Lung microvascular endothelial cell (primary cell): Measurements from ENCODE around the gene IZUMO4. TPM values are rescaled to one million over a fixed set of nuclear protein-coding genes. Genes with fewer than 3 reads are reported as not detected.
"Not testable (repeated sequence)": the region's sequence is repeated elsewhere in the genome, so short reads cannot be mapped to it uniquely, and the experiment has no call there.

Experiments
- DNase-seq, 2 donors: peaks; one replicate each; pipeline versions ENCODE4 v3.0.0 to v3.0.0-alpha.2; 2010; ENCODE audit warnings: low read depth in 2 of 2
- total RNA-seq: library from RNA; depleted of rRNA; stranded (reverse); fragments of >200 nt; gene quantifications from 2 replicates; pipeline ENCODE4 v1.2.1, GENCODE V29; 2014

Gene IZUMO4
- total RNA-seq, 1 donor from 2014 or later: 0.60 TPM

DNA sequence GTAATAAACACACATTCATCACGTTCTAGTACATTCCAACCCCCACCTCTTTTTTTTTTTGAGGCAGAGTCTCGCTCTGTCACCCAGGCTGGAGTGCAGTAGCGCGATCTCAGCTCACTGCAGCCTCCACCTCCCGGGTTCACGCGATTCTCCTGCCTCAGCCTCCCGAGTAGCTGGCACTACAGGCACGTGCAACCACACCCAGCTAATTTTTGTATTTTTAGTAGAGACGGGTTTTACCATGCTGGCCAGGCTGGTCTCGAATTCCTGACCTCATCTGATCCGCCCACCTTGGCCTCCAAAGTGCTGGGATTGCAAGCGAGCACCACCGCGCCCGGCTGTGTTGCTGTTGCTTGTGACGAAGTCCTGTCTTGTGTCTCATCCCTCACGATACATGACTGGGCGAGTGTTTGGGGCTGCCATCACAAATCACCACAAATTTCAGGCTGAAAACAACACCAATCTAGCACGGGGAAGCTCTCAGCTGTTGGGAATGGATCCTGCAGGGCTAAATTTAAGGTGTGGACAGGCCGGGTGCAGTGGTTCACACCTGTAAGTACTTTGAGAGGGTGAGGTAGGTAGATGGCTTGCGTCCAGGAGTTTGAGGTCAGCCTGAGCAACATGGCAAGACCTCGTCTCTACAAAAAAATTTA, 16.3 kb upstream of the IZUMO4 start:
- DNase-seq: no peak

DNA sequence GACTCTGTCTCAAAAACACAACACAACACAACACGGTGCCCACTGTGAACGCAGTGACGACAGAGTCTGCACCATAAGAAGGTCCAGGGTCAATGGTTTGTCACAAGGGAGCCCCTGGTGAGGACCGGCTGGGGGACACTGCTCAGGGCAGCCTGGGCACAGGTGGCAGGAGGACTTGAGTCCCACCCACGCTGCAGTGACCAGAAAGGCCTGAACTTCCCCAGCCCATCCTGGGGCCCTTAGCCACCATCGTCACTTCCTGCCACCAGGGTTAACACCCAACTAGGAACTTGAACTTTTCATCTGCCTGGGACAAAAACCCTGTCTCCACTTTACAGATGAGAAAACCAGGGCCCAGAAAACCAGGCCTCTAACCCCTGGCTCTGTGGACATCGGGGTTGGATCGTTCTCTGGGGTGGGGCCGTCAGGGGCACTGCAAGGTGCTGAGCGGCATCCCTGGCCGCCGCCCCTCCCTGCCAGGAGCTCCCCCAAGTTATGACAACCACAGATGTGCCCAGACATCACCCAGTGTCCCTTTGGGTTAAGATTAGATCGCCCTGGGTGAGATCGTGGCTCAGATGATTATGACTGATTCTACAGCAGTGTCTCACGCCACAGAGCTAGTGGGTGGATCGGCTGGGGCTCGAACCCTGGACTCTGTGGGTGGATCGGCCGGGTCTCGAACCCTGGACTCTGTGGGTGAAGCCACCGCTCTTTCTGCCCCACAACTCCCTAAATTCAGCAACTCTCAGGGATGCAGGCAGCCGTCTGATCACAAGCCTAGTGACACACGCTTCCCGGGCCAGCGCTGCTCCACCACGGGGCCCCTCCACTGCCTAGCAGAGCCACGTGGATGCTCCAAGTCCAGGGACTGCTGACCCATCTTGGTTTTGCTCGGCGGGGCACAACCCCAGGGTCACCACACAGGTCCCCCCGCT, 14.6 kb upstream of the IZUMO4 start:
- DNase-seq: no peak

DNA sequence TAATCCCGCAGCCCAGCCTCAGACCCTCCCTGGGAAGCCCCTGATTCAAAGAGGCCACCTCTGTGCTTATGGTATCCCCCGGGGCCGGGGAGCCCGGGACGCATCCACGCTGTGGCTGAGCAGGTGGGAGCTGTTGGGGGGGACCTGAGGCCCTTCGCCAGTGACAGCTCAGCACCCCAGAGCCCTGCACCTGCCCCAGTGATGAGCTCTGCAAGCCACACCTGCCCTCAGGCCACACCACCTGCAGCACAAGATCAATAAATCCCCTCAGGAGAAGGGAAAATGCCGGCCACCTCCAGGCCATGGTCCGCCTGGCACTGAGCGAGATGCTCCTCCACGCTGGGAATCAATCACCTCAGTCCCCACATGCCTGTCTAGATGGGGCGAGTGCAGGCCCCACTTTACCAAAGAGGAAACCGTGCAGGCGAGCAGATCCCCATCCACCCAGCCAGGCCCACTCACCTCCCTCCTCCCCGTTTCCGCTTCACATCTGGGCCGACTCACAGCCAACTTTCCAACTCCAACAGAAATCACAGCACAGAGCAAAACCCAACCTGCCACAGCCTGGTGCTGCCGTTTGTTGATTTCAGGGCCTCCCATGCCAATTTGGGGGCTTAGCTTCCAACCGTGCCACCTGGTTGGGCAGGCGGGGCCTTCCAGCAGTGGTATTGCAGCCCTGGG, 13.4 kb upstream of the IZUMO4 start:
- peak in 1 of 2 donors; percentile 81 for DNase-seq

DNA sequence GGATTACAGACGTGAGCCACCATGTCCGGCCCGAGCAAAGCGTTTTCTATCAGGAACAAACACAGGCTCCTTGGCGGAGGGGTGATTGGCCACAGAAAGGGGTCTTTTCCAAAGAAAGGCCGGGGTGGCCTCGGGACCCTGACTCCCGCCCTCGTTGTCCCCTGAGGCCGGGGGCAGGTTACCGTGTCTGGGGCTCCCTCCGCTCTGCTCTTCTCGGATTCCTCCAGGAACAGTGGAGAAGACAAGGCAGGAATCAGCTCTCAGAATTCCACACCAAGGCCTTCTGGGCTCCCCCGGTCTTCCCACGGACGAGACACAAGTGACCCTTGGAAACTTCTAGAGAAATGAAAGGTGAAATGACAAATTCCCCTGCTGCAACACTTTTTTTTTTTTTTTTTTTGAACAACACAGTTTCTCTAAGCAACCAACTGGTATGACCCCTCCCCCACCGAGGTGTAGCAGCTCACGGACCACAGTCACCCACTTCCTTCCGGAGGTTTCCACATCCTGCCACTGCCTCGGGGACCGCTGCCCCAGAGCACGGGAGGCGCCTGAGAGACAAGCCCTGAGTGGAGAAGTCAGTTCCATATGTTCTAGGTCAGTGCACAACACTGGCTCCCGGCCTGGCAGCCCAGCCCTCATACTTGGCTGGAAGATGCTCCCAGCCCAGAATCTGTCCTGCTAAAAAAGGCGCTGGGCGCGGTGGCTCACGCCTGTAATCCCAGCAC, 11.6 kb upstream of the IZUMO4 start:
- peak; percentile 71 for DNase-seq

DNA sequence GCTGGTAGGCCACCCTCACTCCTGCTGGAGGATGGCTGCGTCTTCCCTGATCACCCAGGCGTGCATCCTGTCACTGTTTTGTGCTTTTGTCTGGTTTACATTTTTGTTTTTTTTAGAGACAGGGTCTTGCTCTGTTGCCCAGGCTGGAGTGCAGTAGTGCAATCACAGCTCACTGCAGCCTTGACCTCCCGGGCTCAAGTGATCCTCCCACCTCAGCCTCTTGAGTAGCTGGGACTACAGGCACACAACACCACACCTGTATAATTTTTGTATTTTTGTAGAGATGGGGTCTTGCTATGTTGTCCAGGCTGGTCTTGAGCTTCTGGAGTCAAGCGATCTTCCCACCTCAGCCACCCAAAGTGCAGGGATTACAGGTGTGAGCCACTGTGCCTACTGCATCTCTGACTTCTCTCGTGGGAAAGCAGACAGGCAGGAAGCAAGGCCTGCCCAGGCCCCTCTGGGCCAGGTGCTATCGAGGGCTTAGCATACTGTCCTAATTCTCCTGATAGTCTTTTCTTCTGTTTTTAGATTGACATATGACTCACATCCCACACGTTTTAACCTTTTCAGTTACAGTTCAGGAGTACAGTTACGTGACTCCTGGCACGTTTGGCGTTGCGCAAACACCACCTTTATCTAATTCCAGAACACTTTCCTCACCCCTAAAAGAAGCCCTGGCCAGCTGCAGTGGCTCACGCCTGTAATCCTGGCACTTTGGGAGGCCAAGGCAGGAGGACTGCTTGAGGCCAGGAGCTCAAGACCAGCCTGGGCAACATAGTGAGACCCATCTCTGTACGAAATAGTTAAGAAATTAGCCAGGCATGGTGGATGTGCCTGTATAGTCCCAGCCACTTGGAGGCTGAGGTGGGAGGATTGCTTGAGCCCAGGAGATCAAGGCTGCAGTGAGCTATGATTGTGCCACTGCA, 9.8 kb upstream of the IZUMO4 start:
- DNase-seq: peak; percentile 45 to 68

DNA sequence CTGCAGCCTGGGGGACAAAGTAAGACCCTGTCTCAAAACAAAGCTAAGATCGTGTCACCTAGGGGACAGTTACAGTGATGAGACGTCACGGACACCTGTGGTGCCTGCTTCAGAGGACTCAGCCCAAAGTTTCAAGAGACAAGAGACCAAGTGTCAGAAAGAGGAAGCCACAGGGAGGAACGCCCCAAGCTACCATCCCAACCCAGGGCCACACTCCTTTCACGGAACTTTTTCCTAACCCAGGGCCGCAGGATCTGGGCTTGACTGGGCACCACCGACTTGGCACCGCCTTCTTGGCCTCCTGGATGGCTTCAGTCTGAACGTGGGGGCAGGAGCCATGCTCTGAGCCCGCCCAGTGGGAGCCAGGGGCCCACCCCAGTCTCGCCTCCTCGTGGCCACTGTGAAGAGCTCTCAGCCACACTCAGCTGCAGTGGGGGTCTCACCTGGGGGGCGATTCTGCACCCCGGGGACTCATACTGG, 9.1 kb upstream of the IZUMO4 start:
- DNase-seq: no peak

DNA sequence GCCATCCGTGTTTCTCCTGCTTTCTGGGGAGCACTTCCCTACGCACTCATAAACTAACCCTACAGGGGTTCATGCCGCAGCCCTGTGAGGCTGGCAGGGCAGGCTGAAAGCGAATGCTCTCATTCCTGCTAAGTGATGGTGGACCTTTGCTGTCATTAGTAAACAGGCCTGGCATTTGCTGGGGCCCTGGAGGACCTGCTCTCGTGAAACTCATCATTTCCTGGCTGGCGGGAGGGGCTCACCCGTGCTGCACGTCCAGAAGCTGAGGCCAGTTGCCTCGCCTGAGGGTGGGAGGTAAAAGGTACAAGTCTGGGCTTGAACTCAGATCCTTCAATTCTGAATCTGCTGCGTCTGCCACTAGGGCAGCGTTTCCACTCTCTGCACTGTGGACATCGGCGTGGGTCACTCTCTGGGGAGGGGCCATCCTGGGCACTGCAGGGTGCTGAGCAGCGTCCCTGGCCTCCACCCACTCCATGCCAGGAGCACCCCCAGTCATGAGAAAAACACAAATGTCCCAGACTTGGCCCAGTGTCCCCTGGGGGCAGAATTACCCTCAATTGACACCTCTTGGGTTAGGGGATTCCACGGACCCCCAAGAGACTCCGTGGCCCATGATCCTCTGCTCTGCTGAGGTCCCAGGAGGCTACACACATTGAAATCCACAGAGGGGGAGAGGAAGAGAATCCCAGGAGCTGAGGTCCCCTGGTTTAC, 7.6 kb upstream of the IZUMO4 start:
- peak; percentile 81 to 87 for DNase-seq

DNA sequence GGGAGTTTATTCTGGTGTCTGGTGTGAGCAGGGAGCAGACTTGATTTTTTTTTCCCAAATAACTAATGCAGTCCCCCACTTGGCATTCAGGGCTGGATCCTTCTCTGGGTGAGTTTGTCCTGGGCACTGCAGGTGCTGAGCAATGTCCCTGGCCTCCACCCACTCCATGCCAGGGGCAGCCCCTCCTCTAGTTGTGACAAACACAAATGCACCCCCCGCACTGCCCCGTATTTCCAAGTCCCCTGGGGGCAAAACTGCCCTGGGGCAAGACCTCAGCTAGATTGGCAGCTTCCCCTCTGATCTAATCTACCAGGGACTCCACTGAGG, 7.0 kb upstream of the IZUMO4 start:
- no peak for DNase-seq

DNA sequence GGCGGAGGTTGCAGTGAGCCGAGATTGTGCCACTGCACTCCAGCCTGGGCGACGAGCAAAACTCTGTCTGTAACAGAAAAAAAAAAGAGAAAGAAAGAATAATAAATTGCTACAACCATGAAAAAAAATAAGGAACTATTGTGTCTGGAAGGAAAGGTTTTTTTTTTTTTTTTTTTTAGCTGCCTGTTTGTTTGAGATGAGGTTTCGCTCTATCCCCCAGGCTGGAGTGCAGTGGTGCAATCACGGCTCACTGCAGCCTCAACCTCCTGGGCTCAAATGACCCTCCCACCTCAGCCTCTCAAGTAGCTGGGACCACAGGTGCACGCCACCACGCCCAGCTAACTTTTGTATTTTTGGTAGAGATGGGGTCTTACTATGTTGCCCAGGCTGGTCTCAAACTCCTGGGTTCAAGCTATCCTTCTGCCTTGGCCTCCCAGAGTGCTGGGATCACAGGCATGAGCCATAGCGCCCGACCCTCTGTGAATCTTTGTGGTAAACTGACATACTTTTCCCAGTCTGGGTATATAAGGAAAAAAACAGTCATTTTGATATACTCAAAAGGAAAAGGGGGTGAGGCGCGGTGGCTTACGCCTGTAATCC, 4.7 kb upstream of the IZUMO4 start:
- not testable (repeated sequence) for DNase-seq

DNA sequence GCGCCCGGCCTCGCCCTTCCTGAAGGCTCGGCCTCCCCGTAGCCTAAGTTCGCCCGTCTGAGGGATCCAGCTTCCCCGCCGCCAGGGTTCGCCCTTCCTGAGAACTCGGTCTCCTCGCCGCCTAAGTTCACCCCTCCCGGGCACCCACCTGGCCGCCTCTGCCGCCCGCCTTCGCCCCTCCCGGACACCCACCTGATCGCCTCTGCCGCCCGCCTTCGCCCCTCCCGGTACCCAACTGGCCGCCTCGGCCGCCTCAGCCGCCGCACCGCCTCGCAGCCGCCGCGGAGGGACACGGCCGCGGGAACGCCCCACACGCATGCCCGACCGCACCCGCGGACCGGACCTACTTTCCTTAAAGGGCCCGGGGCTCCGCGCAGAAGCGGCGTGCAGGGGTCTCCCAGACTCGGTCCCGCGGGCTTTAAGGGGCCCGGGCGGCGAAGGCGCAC, 658 bp upstream of the IZUMO4 start, which contains the start of gene MOB3A:
Gene MOB3A, minus strand, starts transcription at position 293 of the 446 bp plus-strand sequence. CDS start 17,766 bp downstream, outside the sequence.
- DNase-seq: peak; percentile 95 to 96

DNA sequence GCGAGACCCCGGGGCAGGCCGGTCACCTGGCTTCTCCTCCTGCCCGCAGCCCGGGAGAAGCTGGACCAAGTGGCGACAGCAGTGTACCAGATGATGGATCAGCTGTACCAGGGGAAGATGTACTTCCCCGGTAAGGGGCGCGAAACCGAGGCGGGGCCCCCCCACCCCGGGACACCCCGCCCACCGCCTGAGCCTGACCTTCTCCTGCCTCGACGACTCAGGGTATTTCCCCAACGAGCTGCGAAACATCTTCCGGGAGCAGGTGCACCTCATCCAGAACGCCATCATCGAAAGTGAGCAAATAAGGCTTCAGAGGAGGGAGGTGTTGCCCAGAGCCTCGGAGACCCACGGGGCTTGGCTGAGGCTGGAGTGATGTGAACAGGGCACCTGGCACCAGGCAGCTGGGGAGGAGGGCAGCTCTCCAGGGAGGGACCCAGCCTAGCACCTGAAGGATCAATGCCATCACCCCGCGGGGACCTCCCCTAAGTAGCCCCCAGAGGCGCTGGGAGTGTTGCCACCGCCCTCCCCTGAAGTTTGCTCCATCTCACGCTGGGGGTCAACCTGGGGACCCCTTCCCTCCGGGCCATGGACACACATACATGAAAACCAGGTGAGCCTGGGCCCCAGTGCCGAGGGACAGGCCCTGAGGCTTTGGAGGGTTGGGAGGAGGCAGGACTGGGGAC, 629 bp downstream of the IZUMO4 start:
- no peak for DNase-seq

DNA sequence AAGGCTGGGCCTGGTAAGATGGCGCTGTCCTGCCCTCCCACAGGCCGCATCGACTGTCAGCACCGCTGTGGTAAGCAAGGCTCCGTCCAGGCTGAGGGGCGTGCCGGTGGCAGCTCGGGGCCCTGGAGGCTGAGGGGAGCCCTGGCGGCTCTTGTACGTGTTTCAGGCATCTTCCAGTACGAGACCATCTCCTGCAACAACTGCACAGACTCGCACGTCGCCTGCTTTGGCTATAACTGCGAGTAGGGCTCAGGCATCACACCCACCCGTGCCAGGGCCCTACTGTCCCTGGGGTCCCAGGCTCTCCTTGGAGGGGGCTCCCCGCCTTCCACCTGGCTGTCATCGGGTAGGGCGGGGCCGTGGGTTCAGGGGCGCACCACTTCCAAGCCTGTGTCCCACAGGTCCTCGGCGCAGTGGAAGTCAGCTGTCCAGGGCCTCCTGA, 1.2 kb downstream of the IZUMO4 start:
- DNase-seq: no peak

DNA sequence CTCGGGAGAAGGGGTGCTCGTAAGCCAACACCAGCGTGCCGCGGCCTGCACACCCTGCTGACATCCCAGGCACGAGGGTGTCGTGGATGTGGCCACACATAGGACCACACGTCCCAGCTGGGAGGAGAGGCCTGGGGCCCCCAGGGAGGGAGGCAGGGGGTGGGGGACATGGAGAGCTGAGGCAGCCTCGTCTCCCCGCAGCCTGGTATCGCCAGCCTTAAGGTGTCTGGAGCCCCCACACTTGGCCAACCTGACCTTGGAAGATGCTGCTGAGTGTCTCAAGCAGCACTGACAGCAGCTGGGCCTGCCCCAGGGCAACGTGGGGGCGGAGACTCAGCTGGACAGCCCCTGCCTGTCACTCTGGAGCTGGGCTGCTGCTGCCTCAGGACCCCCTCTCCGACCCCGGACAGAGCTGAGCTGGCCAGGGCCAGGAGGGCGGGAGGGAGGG, 2.4 kb downstream of the IZUMO4 start:
- no peak for DNase-seq

DNA sequence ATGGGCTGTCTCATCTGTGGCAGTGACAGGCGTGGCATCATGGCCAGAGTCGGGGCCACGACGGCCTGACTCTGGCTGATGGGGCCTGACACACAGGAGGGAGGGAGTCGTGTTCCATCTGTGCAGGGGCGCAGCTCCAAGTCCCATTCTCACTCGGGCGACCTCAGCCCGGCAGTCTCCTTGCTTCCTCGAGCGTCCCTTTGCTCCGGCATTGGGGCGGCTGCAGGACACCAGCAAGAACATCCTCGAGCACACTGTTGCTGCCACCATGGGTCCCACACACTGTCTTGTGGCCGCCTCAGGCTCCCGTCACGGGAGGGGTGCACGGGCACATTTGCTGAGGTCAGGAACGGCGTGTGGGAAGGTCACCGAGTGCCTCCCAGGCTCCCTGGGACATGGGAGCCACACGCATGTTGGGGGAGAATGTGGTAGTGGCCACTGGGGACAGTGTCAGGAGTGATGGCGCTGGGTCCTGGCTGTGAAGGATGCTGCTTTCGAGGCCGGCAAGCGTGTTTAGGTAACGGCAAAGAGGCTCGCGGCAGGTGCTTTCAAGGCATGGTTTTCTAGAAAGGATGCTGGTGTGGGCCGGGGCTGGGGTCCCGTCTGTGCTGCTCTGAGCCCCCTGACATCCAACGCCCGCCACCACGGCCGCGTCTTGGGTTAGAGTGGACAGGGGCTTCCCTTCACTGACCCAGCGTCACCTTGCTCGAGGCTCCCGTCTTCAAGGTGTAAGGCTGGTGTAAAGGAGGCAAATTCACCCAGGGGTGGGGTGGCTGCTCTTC, 3.4 kb downstream of the IZUMO4 start:
- no peak for DNase-seq

DNA sequence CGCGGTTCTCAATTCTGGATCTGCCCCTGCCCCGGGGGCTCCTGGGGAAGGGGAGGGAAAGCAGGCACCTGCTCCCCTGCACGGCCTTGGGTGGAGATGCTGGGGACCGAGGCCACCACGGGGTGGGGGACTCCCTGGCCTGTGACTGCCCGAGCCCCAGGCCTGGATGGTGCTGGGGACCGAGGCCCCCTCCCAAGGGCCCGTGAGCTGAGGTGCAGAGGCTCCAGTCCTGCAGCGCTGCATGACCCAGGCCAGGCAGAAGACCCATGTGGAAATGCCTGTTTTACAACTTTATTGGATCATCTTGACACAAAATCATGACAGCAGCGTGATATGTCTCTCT, 4.0 kb downstream of the IZUMO4 start:
- no peak for DNase-seq

DNA sequence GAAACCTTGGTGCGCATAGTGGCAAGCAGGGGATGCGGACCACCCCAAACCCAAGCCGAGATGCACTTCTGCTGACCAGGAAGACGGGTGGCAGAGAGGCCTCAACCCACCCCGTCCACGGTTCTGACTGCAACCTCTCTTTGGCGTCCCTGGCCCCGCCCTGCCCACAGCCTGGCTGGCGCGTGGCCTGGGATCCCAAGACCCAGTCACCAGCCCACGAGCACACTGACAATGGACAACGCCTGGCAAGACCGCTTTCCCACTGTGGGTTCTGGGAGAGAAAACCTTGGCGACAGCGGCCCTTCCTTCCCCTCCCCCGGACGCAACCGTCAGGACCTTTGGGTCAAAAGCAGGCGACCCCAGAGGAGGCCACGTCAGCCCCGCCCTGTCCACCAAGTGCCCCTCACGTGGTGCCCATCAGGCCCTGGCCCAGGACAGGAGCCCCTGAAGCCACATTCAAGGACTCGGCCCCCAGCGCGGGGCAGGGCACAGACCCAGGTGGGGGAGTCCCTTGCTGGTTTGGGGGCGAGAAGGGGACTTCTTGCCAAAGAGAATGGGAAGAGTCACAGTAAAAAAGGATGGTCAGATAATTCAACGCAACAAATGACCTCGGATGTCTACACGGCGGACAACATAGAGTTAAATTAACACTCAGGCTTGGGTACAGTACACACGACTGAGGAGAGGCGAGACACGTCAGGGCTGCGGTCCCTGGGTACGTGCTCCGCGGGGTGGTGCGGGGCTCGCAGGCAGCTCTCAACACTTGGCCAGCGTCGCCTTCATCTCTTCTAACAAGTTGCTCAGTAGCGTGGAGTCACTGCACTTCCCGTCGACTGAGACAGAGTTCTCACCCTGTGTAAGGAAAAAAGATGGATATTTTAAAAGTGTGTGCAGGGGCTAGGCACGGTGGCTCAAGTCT, 5.0 kb downstream of the IZUMO4 start:
- DNase-seq: no peak
